Smooth muscle cell (in vitro differentiated cells): ENCODE measurements around the gene SPATS2L. TPM values are rescaled to one million over a fixed set of nuclear protein-coding genes. Genes with fewer than 3 reads are reported as not detected.

Experiments
- DNase-seq: peaks from one replicate; lab custom pipeline; 2025; ENCODE audit not compliant: unreplicated experiment; lab: John Stamatoyannopoulos, UW
- H2AFZ ChIP-seq: fragments of 200-600 bp; sonication (generic); 2 replicates; pipeline ENCODE4 v1.6.0; 2016; ENCODE audit warnings: antibody characterized with exemption, low read depth, mild to moderate bottlenecking
- H3F3A ChIP-seq: fragments of 200-600 bp; sonication (generic); 2 replicates; pipeline ENCODE4 v1.6.0; 2017; ENCODE audit warnings: antibody characterized with exemption, low read depth
- H3K27ac ChIP-seq: fragments of 200-600 bp; sonication (generic); 2 replicates; pipeline ENCODE4 v1.5.1; 2016; ENCODE audit warnings: low read depth, mild to moderate bottlenecking
- H3K27me3 ChIP-seq: fragments of 200-600 bp; sonication (generic); 2 replicates; pipeline ENCODE4 v1.6.1; 2016; ENCODE audit warnings: low read depth, mild to moderate bottlenecking
- H3K36me3 ChIP-seq: fragments of 200-600 bp; sonication (generic); 2 replicates; pipeline ENCODE4 v1.5.1; 2016; ENCODE audit warnings: low read depth
- H3K4me1 ChIP-seq: fragments of 200-600 bp; sonication (generic); 2 replicates; pipeline ENCODE4 v1.5.1; 2016; ENCODE audit warnings: low read depth
- H3K4me2 ChIP-seq: fragments of 200-600 bp; sonication (generic); 2 replicates; pipeline ENCODE4 v1.6.0; 2016; ENCODE audit warnings: mild to moderate bottlenecking
- H3K4me3 ChIP-seq: fragments of 200-600 bp; sonication (generic); 2 replicates; pipeline ENCODE4 v1.5.1; 2016; ENCODE audit warnings: mild to moderate bottlenecking
- H3K79me2 ChIP-seq: fragments of 200-600 bp; sonication (generic); 2 replicates; pipeline ENCODE4 v1.6.0; 2016; ENCODE audit warnings: low read depth, mild to moderate bottlenecking
- H3K9ac ChIP-seq: fragments of 200-600 bp; sonication (generic); 2 replicates; pipeline ENCODE4 v1.6.0; 2016; ENCODE audit warnings: low read depth
- H3K9me3 ChIP-seq: fragments of 200-600 bp; sonication (generic); replicated peaks from 2 replicates; pipeline ENCODE4 v1.5.1; 2016; ENCODE audit warnings: low read depth
- H4K20me1 ChIP-seq: fragments of 200-600 bp; sonication (generic); 2 replicates; pipeline ENCODE4 v1.6.0; 2016; ENCODE audit warnings: low read depth
- WGBS: methylation state at CpG from one replicate; pipeline ENCODE4 v1.1.7; 2016; ENCODE audit warnings: low lambda C conversion rate; 5-methylcytosine and 5-hydroxymethylcytosine counted together
- polyA plus RNA-seq: library from polyadenylated mRNA; unstranded; fragments of >200 nt; fragmentation: Nextera tagmentation; extraction: Ambion mirVana; gene quantifications from 2 replicates; pipeline ENCODE4 v1.2.1, GENCODE V29; 2016
- total RNA-seq: library from RNA; depleted of rRNA; stranded (reverse); fragments of >200 nt; gene quantifications from 2 replicates; pipeline ENCODE4 v1.2.3, GENCODE V29; 2014
- TF ChIP-seq, protein P1 (sequence below): fragments of 200-600 bp; sonication (generic); IDR thresholded peaks from 2 replicates; pipeline ENCODE4 v1.5.1; 2017; ENCODE audit warnings: borderline replicate concordance, mild to moderate bottlenecking, antibody characterized with exemption; ENCODE audit not compliant: insufficient read depth, poor library complexity, severe bottlenecking

Gene SPATS2L
- total and polyA plus RNA-seq, 2 experiments from 2014 or later = 356 to 432 TPM

DNA sequence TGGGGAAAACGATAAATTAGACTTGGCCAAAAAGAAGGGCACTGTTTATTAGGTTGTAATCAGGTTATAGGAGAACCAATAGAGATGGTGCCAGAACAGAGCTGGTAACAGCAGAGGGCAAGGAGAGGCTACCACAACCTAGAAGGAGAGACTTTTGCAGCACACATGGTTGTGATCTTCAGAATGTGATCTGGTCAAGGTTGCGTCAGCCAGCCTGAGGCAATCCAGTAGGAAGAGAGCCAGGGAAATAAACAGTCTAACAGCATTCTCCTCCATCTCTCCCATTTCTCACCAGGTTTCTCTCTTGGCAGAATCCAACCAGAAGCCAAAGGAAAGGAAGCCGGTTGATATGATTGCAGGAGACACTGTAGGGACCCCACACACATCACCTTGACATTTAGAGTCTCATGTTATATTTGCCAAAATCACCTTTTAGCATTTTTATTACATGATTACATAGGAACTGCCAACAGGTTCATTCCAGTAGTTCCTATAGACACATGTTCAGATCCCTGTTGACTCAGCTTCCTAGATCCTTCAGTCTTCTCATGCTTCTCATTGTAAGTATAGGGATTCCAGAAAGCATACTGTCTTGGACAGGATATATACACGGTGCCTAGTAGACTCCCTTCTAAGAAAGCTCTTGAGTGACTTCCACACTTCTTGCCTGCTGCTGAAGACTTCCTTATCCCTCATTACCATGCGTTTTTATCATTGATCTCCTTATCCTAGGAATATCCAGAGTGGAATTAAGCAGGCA lies 17.6 kb upstream of the SPATS2L start:
- no peak overlapping the region for H3K27ac ChIP-seq

DNA sequence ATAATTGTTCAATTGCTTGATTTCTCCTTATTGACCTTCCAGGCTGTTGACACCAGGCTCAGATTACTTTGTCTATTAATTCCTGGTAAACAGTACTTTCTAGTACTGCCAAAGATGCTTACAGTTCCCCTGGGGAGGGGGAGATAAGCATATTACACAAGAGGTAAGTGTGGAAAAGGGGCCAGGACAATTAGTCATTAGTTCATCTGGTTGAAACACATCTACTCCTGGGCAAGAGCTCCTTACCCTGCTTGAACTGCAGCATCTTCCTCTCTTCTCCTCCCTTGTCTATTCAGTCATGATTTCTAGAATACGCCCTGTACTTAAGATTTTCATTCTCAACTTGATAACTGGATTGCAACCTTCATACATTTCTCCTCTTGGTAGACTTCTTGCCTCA lies 10.4 kb upstream of the SPATS2L start:
- no peak overlapping the region for H3K9ac ChIP-seq
- H4K20me1 ChIP-seq = no peaks in the 10 kb centered on the region
- no peaks in the 10 kb centered on the region for H3K36me3 ChIP-seq
- no peaks in the 10 kb centered on the region for H3K4me1 ChIP-seq
- H3K27me3 ChIP-seq = no peaks in the 10 kb centered on the region
- H3F3A ChIP-seq = no peaks in the 10 kb centered on the region
- H3K27ac ChIP-seq = no peak overlapping the region
- H3K4me2 ChIP-seq = no peak overlapping the region
- TF ChIP-seq, protein P1, sequence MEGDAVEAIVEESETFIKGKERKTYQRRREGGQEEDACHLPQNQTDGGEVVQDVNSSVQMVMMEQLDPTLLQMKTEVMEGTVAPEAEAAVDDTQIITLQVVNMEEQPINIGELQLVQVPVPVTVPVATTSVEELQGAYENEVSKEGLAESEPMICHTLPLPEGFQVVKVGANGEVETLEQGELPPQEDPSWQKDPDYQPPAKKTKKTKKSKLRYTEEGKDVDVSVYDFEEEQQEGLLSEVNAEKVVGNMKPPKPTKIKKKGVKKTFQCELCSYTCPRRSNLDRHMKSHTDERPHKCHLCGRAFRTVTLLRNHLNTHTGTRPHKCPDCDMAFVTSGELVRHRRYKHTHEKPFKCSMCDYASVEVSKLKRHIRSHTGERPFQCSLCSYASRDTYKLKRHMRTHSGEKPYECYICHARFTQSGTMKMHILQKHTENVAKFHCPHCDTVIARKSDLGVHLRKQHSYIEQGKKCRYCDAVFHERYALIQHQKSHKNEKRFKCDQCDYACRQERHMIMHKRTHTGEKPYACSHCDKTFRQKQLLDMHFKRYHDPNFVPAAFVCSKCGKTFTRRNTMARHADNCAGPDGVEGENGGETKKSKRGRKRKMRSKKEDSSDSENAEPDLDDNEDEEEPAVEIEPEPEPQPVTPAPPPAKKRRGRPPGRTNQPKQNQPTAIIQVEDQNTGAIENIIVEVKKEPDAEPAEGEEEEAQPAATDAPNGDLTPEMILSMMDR = no peak
- no peaks in the 10 kb centered on the region for H3K9me3 ChIP-seq
- H3K4me3 ChIP-seq = no peak overlapping the region
- no peaks in the 10 kb centered on the region for H3K79me2 ChIP-seq
- WGBS = 96% methylated on average over 1 of the region's 1 CpG
- H2AFZ ChIP-seq = no peak overlapping the region
- DNase-seq = no peak

More for the DNA sequence above, 17.6 kb upstream of the SPATS2L start:
- no peaks in the 10 kb centered on the region for H3K4me1 ChIP-seq
- H3K9ac ChIP-seq = no peak overlapping the region
- H3K79me2 ChIP-seq = no peaks in the 10 kb centered on the region
- H3K27me3 ChIP-seq = no peaks in the 10 kb centered on the region
- WGBS = 84% methylated on average over 5 of the region's 5 CpGs
- H3K36me3 ChIP-seq = no peaks in the 10 kb centered on the region
- TF ChIP-seq, protein P1 = no peak
- DNase-seq = no peak
- H3K4me3 ChIP-seq = no peak overlapping the region
- no peak overlapping the region for H3K4me2 ChIP-seq
- H4K20me1 ChIP-seq = no peaks in the 10 kb centered on the region
- no peak overlapping the region for H2AFZ ChIP-seq
- H3K9me3 ChIP-seq = no peaks in the 10 kb centered on the region
- no peaks in the 10 kb centered on the region for H3F3A ChIP-seq

DNA sequence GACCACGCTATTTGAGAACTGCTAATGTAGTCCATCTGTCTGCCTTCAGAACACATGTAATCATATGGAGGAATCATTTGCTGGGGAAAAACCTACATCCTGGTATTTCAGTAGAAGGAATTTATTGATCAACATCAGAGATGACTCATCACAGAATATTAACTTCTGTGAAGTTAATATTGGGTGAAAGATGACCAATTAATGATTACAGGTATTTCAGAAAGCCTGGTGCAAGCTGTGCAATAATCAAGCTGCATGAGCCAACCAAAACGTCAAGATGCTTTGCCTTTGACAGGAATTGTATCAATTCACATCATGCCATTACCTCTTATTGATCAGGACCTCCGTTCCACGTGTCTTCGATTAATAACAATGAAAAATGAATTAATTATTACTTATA lies 9.4 kb upstream of the SPATS2L start:
- no peak overlapping the region for H3K27ac ChIP-seq
- no peaks in the 10 kb centered on the region for H4K20me1 ChIP-seq

More for the DNA sequence above, 9.4 kb upstream of the SPATS2L start:
- H3K36me3 ChIP-seq = no peaks in the 10 kb centered on the region
- H3K4me2 ChIP-seq = no peak overlapping the region
- TF ChIP-seq, protein P1 = no peak
- H3K9me3 ChIP-seq = no peaks in the 10 kb centered on the region
- H2AFZ ChIP-seq = no peak overlapping the region
- no peak overlapping the region for H3K9ac ChIP-seq
- H3K4me3 ChIP-seq = no peak overlapping the region
- 94% methylated on average over 5 of the region's 5 CpGs for WGBS
- no peak for DNase-seq
- no peaks in the 10 kb centered on the region for H3K27me3 ChIP-seq
- H3K4me1 ChIP-seq = peaks cover 5% of the 10 kb centered on the region
- H3F3A ChIP-seq = no peaks in the 10 kb centered on the region
- H3K79me2 ChIP-seq = no peaks in the 10 kb centered on the region
